Measurements from ENCODE around the gene ARSI. TPM values are rescaled to one million over a fixed set of nuclear protein-coding genes. Genes with fewer than 3 reads are reported as not detected.

ARSI gene
- under 0.01 TPM in 1 of 2 replicates, not detected in the other for total RNA-seq

- peak in 1 of 2 donors; percentile 15 for DNase-seq (ENCODE audit: low read depth in 2 of 2)
These were observed at the start of gene ARSI for GRCh38 chr5:150302301-150303069. TSS of gene ARSI (minus strand) at chr5:150302905. CDS start at chr5:150302373, 532 bp downstream.

- peak; percentile 31 to 63 for DNase-seq (ENCODE audit: low read depth in 2 of 2)
These were observed 48.0 kb upstream of the ARSI start for GRCh38 chr5:150350524-150351344.

GRCh38 chr5:150349681-150350275 lies 47.1 kb upstream of the ARSI start:
- DNase-seq (ENCODE audit: low read depth in 2 of 2) = no peak

GRCh38 chr5:150347451-150347850 lies 44.7 kb upstream of the ARSI start:
- DNase-seq (ENCODE audit: low read depth in 2 of 2) = no peak

GRCh38 chr5:150347003-150347402 lies 44.3 kb upstream of the ARSI start:
- no peak for DNase-seq (ENCODE audit: low read depth in 2 of 2)

GRCh38 chr5:150346592-150346991 lies 43.9 kb upstream of the ARSI start:
- no peak for DNase-seq (ENCODE audit: low read depth in 2 of 2)

- no peak for DNase-seq (ENCODE audit: low read depth in 2 of 2)
These were observed 43.0 kb upstream of the ARSI start for GRCh38 chr5:150345716-150346115.

- DNase-seq (ENCODE audit: low read depth in 2 of 2) = no peak
These were observed 41.4 kb upstream of the ARSI start for GRCh38 chr5:150343994-150344631.

- DNase-seq (ENCODE audit: low read depth in 2 of 2) = no peak
These were observed 39.9 kb upstream of the ARSI start for GRCh38 chr5:150342583-150342982.

GRCh38 chr5:150341989-150342388 lies 39.3 kb upstream of the ARSI start:
- no peak for DNase-seq (ENCODE audit: low read depth in 2 of 2)

- DNase-seq (ENCODE audit: low read depth in 2 of 2) = no peak
These were observed 38.6 kb upstream of the ARSI start for GRCh38 chr5:150341331-150341730.

- no peak for DNase-seq (ENCODE audit: low read depth in 2 of 2)
These were observed 38.0 kb upstream of the ARSI start for GRCh38 chr5:150340614-150341255.

GRCh38 chr5:150339841-150340240 lies 37.1 kb upstream of the ARSI start:
- no peak for DNase-seq (ENCODE audit: low read depth in 2 of 2)

GRCh38 chr5:150339165-150339564 lies 36.5 kb upstream of the ARSI start:
- no peak for DNase-seq (ENCODE audit: low read depth in 2 of 2)

GRCh38 chr5:150338546-150338945 lies 35.8 kb upstream of the ARSI start:
- no peak for DNase-seq (ENCODE audit: low read depth in 2 of 2)

GRCh38 chr5:150335778-150336177 lies 33.1 kb upstream of the ARSI start:
- DNase-seq (ENCODE audit: low read depth in 2 of 2) = no peak

GRCh38 chr5:150333400-150333799 lies 30.7 kb upstream of the ARSI start:
- no peak for DNase-seq (ENCODE audit: low read depth in 2 of 2)

GRCh38 chr5:150329881-150330876 lies 27.5 kb upstream of the ARSI start:
- DNase-seq (ENCODE audit: low read depth in 2 of 2) = no peak

- DNase-seq (ENCODE audit: low read depth in 2 of 2) = no peak
These were observed 26.3 kb upstream of the ARSI start for GRCh38 chr5:150329038-150329437.

- DNase-seq (ENCODE audit: low read depth in 2 of 2) = no peak
These were observed 25.8 kb upstream of the ARSI start for GRCh38 chr5:150328515-150328914.

Data from dermis microvascular lymphatic vessel endothelial cell (primary cell).